BJ (cell line): Measurements from ENCODE around the gene CORO2B. TPM values are rescaled to one million over a fixed set of nuclear protein-coding genes. Genes with fewer than 3 reads are reported as not detected.
A peak's percentile ranks its signal among the peaks of the same experiment; 100 is the strongest.

ENCODE experiments used
- CTCF ChIA-PET: fragments of 350-600 bp; formaldehyde crosslinking; extraction: SDS; loops from one replicate; lab custom pipeline; 2021; ENCODE audit warnings: antibody characterized with exemption, inconsistent platforms; lab: Yijun Ruan, JAX
- POLR2A ChIA-PET: fragments of 300-600 bp; sonication (Branson Sonifier 250); formaldehyde crosslinking; extraction: SDS; loops from one replicate; lab custom pipeline; 2021; ENCODE audit warnings: antibody characterized with exemption; lab: Charles Lee
- DNase-seq: peaks from one replicate; pipeline ENCODE4 v3.0.0-alpha.2; 2011; ENCODE audit warnings: low read depth
- H3K27me3 ChIP-seq: 2 replicates; pipeline ENCODE4 v1.6.0; 2011; ENCODE audit warnings: low read length; ENCODE audit not compliant: control insufficient read depth, insufficient read depth
- H3K36me3 ChIP-seq: 2 replicates; pipeline ENCODE4 v1.5.1; 2011; ENCODE audit warnings: low read length; ENCODE audit not compliant: control insufficient read depth, insufficient read depth
- H3K4me3 ChIP-seq: 2 replicates; pipeline ENCODE4 v1.5.1; 2011; ENCODE audit warnings: low read depth, mild to moderate bottlenecking, control low read depth, low read length
- CTCF ChIP-seq: IDR thresholded peaks from 2 replicates; pipeline ENCODE4 v1.5.1; 2011; ENCODE audit warnings: low read depth, mild to moderate bottlenecking, control low read depth, inconsistent platforms, low read length, moderate library complexity; ENCODE audit not compliant: insufficient read depth
- polyA plus RNA-seq: library from polyadenylated mRNA; depleted of rRNA; stranded (reverse); fragments of >200 nt; gene quantifications from 2 replicates; pipeline ENCODE4 v1.2.3, GENCODE V29; 2011

The CORO2B gene
- polyA plus RNA-seq, 1 experiment, result 7.7 TPM

DNA sequence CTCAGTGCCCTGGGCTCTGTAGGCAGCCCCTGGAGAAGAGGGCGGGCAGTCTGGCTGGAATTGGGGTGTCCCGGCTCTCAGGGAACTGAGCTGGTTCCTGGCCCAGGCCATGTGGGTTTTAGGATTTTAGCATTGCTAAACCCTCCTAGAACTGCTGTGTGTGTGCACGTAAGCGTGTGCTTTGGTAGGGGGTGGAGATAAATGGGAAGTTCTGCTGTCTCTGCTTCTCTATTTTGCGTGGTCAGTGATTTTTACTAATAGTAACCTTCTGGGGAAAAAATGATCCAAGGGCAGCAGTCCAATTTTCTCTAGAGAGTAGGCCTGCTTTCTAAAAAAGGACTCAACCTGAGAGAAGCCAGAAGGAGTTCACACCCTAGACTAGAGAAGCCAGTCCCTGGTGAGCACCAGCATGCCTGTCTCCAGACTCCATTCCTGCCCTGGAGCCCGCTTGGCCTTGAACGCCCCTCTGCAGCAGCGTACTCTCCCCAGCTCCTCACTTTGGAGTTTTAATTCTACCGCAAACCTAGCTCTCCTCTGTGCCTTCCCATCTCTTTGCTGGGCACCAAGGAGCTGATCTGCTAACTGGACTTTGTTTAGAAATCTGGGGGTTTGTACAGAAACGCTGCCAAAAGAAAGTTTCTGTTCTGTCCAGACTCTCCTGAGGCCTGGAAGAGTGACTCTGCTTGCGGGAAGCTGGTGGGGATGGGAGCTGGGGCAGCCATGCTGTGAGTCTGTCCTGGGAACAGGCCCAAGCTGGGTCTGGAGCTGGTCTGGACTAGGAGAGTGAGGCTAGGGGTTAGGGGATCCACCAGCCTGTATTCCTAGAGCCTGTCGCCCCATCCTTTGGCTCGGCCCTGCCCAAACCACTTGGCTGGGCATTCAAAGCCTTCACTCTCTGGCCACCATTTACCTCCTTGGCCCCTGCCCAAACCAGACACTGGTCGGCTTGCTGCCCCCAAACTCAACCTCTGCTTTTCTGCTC is 19.7 kb downstream of the CORO2B start:
- no peaks in the 10 kb centered on the region for H3K27me3 ChIP-seq
- POLR2A ChIA-PET, result no interaction called here
- no peak for TF ChIP-seq CTCF
- CTCF ChIA-PET, result interaction anchor here (0.9 to 1.5 kb wide), 3 partner anchors 15 to 71 kb away, joined by 3 to 5 read pairs (median 3); no protein-coding TSS in a partner anchor
- DNase-seq, result peak; percentile 23
- no peak overlapping the region for H3K4me3 ChIP-seq
- no peaks in the 10 kb centered on the region for H3K36me3 ChIP-seq

DNA sequence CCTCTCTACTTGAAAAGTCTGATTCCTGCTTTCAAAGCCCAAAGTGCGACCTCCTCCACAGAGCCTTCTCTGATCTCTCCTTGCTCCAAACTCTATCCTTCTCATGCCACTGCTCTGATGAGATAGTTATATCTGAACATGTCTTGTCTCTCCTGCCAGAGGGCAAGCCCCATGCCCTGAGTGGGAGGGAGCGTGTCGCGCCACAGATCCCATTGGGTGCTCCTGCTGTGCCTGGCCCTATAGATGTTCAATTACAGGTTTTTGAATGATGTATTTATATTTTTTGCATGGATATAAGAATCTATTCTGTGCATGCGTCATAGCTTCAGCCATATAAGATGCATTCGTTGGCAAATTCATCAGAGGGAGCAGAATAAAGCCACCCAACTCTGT is 20.4 kb downstream of the CORO2B start:
- no peaks in the 10 kb centered on the region for H3K36me3 ChIP-seq
- CTCF ChIA-PET, result interaction anchor here (0.7 to 1.5 kb wide), 4 partner anchors 9 to 71 kb away, joined by 3 to 5 read pairs (median 3); no protein-coding TSS in a partner anchor
- TF ChIP-seq CTCF, result no peak
- H3K4me3 ChIP-seq, result no peak overlapping the region
- no peak for DNase-seq
- POLR2A ChIA-PET, result no interaction called here
- no peaks in the 10 kb centered on the region for H3K27me3 ChIP-seq

DNA sequence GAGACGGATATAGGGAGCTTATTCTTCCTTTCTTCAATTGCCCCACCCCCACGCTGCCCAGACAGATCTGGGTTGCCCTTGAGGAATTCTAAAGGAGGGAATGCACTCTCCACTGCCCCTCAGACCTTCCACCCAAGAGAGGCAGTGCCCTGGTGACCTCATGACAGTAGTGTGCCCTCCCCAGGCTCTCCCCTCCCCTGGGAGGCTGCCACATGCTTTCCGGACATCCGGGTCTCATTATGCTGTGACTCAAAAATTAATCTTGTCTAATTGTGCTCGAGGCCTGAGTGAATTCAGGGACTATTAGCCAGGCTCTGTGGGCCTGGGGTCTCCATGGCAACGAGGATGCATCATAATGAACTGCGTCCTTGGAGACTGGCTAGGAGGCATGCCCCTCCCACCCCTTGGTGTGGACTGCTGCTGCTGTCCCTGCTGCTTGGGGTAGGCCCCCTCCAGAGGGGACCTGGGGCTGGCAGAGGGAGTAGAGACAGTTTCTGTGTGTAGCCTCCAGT is 20.8 kb downstream of the CORO2B start:
- peak; percentile 47 for DNase-seq
- Histone ChIP-seq H3K36me3 (no peaks in the 10 kb centered on the region), H3K27me3 (no peaks in the 10 kb centered on the region), H3K4me3 (no peak overlapping the region)
- ChIA-PET POLR2A (no interaction called here), CTCF (interaction anchor here (0.7 to 1.0 kb wide), 3 partner anchors 10 to 70 kb away, joined by 3 read pairs; no protein-coding TSS in a partner anchor)
- no peak for TF ChIP-seq CTCF

GRCh38 chr15:68601206-68602197 is 22.7 kb downstream of the CORO2B start:
- DNase-seq, result no peak
- Histone ChIP-seq H3K4me3 (no peak overlapping the region), H3K36me3 (no peaks in the 10 kb centered on the region), H3K27me3 (no peaks in the 10 kb centered on the region)
- TF ChIP-seq CTCF, result no peak
- ChIA-PET POLR2A (no interaction called here), CTCF (no interaction called here)
